GM12891 (cell line): ENCODE results near the gene GATA5.
"Not testable (repeated sequence)": the region's sequence is repeated elsewhere in the genome, so short reads cannot be mapped to it uniquely, and the experiment has no call there.

ENCODE experiments used
- DNase-seq: peaks from one replicate; pipeline ENCODE4 v3.0.0; 2011; ENCODE audit warnings: low spot score; ENCODE audit not compliant: insufficient read length
- FAIRE-seq: peaks from 2 replicates; lab custom pipeline; 2011; peaks lifted over from hg19 to GRCh38; lab: Jason Lieb, UNC
- PAX5 ChIP-seq: IDR thresholded peaks from 2 replicates; pipeline ENCODE4 v1.6.1; 2011; ENCODE audit warnings: low read length, moderate library complexity, mild to moderate bottlenecking; ENCODE audit not compliant: insufficient read depth, severe bottlenecking
- POLR2A ChIP-seq: IDR thresholded peaks from 2 replicates; pipeline ENCODE4 v1.6.1; 2011; ENCODE audit warnings: low read depth, low read length, control low read depth
- POLR2AphosphoS5 ChIP-seq: IDR thresholded peaks from 2 replicates; pipeline ENCODE4 v1.6.1; 2011; ENCODE audit warnings: low read depth, low read length, control low read depth
- POU2F2 ChIP-seq: IDR thresholded peaks from 2 replicates; pipeline ENCODE4 v1.6.1; 2011; ENCODE audit warnings: low read depth, mild to moderate bottlenecking, control low read depth, low read length, moderate library complexity
- SPI1 ChIP-seq: IDR thresholded peaks from 2 replicates; pipeline ENCODE4 v1.6.1; 2011; ENCODE audit warnings: low read depth, low read length, control low read depth
- TAF1 ChIP-seq: IDR thresholded peaks from 2 replicates; pipeline ENCODE4 v1.6.1; 2011; ENCODE audit warnings: low read depth, low read length, control low read depth

Gene GATA5

GRCh38 chr20:62428002-62428372, 47.8 kb downstream of the GATA5 start:
- TF ChIP-seq PAX5 = no peak
- no peak for TF ChIP-seq POLR2A
- TF ChIP-seq TAF1 = no peak
- no peak for TF ChIP-seq SPI1
- TF ChIP-seq POLR2AphosphoS5 = no peak
- TF ChIP-seq POU2F2 = no peak
- FAIRE-seq (no peak), DNase-seq (no peak)

GRCh38 chr20:62427172-62428001, 48.4 kb downstream of the GATA5 start, which contains the start of gene RBBP8NL:
Gene RBBP8NL, minus strand, starts transcription at chr20:62427539. Its CDS starts 7,892 bp downstream, at chr20:62419647.
- DNase-seq (no peak), FAIRE-seq (no peak)
- TF ChIP-seq POLR2AphosphoS5 (no peak), POLR2A (no peak), PAX5 (no peak), TAF1 (no peak), POU2F2 (no peak), SPI1 (no peak)

GRCh38 chr20:62426699-62427131, 49.1 kb downstream of the GATA5 start:
- DNase-seq (no peak), FAIRE-seq (no peak)
- TF ChIP-seq POLR2AphosphoS5 = no peak
- TF ChIP-seq POLR2A = no peak
- TF ChIP-seq SPI1 = no peak
- no peak for TF ChIP-seq TAF1
- TF ChIP-seq POU2F2 = no peak
- no peak for TF ChIP-seq PAX5

- DNase-seq, FAIRE-seq: not testable (repeated sequence)
These were observed 49.8 kb downstream of the GATA5 start for GRCh38 chr20:62426059-62426348.

- no peak for FAIRE-seq
- no peak for DNase-seq
- no peak for TF ChIP-seq POU2F2
- no peak for TF ChIP-seq SPI1
- no peak for TF ChIP-seq PAX5
- no peak for TF ChIP-seq TAF1
- no peak for TF ChIP-seq POLR2A
- no peak for TF ChIP-seq POLR2AphosphoS5
These were observed 50.3 kb downstream of the GATA5 start for GRCh38 chr20:62425281-62426058.

DNA sequence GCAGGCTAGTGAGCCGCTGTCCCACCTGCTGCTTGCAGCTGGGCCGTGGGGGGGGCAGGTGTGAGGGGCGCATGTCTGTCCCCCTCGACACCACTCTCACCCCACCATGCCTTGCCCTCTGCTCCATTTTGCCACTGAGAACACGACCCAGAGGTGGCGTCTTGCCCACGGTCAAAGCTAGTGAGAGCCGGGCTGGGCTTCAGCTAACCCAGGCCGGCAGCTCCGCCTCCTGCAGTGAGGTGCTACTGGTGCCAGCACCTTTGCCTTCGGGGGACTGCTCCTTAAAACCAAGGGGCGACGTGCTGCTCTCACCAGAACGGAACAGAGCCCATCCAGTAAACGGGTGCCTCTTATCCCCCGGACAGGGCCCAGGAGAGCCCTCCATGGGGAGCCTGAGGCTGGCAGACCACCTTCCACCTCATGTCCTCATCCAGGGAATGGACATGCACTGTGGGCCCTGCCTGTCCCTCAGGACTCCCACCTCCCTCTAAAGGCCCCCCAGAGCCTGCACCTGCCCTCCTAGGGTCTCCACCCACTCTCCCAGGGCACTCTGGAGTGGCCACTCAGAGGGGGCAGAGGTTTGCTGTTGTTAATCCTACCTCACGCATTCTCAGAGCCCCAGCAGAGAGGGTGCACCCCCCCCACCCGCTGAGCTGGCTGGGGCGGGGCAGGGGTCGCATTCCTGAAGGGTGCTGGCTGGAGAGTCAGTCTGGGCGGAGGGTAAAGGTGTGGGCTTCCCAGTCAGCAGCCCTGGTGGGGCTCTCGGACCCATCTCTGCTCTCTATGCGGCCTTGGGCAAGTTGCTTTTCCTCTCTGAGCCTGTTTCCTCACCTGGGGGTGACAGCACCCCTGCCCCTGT, 51.3 kb downstream of the GATA5 start:
- FAIRE-seq (no peak), DNase-seq (no peak)
- TF ChIP-seq POU2F2 (no peak), POLR2A (no peak), PAX5 (no peak)

- TF ChIP-seq TAF1 (no peak), PAX5 (no peak)
- no peak for DNase-seq
- FAIRE-seq = no peak
These were observed 52.5 kb downstream of the GATA5 start for GRCh38 chr20:62423326-62423706.

DNA sequence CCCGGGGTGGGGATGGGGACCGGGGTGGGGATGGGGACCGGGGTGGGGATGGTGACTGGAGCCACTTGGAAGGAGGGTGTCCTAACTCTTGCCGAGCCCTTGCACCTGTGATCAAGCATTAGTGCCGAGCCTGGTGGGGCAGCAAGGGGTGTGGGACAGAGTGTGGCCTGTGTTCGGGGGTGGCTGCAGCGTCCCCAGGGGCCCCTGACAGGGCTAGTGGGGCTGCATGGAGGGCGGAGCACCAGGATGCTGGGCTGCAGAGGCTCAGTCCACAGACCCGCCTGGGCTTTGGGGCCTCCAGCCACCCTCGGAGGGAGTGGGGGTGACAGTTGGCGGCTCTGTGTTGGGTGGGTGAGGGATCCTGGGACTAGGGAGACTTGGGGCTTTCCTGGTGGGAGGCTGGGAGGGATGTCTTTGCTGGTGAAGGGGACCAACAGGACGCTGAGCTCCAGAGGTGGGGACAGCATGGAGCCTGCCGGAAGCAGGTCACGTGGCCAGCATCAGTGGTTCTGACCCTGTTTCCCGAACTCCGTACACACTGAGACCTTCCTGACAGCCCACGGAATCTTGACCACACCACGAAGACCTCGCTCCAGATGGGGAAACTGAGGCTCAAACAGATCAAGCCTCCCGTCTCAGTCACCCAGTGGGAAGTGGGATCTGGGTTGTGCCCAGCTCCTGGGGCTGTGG, 53.0 kb downstream of the GATA5 start:
- DNase-seq = no peak
- TF ChIP-seq POLR2A = no peak
- FAIRE-seq = no peak

DNA sequence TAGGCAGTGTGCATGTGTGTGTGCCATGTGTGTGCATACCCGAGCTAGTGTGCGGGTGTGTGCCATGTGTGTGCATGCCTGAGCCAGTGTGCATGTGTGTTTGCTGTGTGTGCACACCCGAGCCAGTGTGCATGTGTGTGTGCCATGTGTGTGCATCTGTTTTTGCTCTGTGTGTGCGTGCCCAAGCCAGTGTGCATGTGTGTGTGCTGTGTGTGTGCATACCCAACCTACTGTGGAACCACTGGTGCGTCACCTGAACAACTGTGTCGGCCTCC, 54.1 kb downstream of the GATA5 start:
- FAIRE-seq (no peak), DNase-seq (no peak)
- TF ChIP-seq POU2F2 (no peak), TAF1 (no peak), POLR2A (no peak), POLR2AphosphoS5 (no peak), SPI1 (no peak), PAX5 (no peak)
